Activated CD8-positive, alpha-beta memory T cell treated with anti-CD3 and anti-CD28 coated beads, Interleukin-2, amount 50 U/mL, for 24 hours (primary cell): ENCODE data around the gene STIM2.
"Not testable (repeated sequence)": the region's sequence is repeated elsewhere in the genome, so short reads cannot be mapped to it uniquely, and the experiment has no call there.

ENCODE experiments used
- DNase-seq: peaks from one replicate; pipeline ENCODE4 v3.0.0-alpha.2; 2020; ENCODE audit errors: extremely low read depth

STIM2 gene

GRCh38 chr4:26953366-26953765 lies 92.7 kb downstream of the STIM2 start:
- DNase-seq, result no peak

- DNase-seq, result no peak
Measured at GRCh38 chr4:26953770-26954423, 93.3 kb downstream of the STIM2 start.

- DNase-seq, result no peak
Measured at GRCh38 chr4:26955241-26955640, 94.6 kb downstream of the STIM2 start.

GRCh38 chr4:26958925-26959653 lies 98.4 kb downstream of the STIM2 start:
- no peak for DNase-seq

- DNase-seq, result no peak
Measured at GRCh38 chr4:26959654-26960047, 99.0 kb downstream of the STIM2 start.

- DNase-seq, result no peak
Measured at GRCh38 chr4:26962720-26963119, 102.1 kb downstream of the STIM2 start.

GRCh38 chr4:26964512-26964911 lies 103.9 kb downstream of the STIM2 start:
- DNase-seq, result no peak

GRCh38 chr4:26964994-26965393 lies 104.4 kb downstream of the STIM2 start:
- no peak for DNase-seq

- not testable (repeated sequence) for DNase-seq
Measured at GRCh38 chr4:26975464-26976181, 115.0 kb downstream of the STIM2 start.

GRCh38 chr4:26978387-26979053 lies 117.9 kb downstream of the STIM2 start:
- no peak for DNase-seq

GRCh38 chr4:26984896-26985295 lies 124.3 kb downstream of the STIM2 start:
- DNase-seq, result no peak

- DNase-seq, result no peak
Measured at GRCh38 chr4:26985873-26986272, 125.2 kb downstream of the STIM2 start.

GRCh38 chr4:26987191-26987590 lies 126.5 kb downstream of the STIM2 start:
- no peak for DNase-seq

- no peak for DNase-seq
Measured at GRCh38 chr4:26991057-26991456, 130.4 kb downstream of the STIM2 start.

GRCh38 chr4:26992657-26993361 lies 132.2 kb downstream of the STIM2 start:
- no peak for DNase-seq

GRCh38 chr4:26993539-26993938 lies 132.9 kb downstream of the STIM2 start:
- DNase-seq, result no peak

- DNase-seq, result no peak
Measured at GRCh38 chr4:26993967-26994366, 133.3 kb downstream of the STIM2 start.

GRCh38 chr4:26995316-26995715 lies 134.7 kb downstream of the STIM2 start:
- no peak for DNase-seq

- DNase-seq, result no peak
Measured at GRCh38 chr4:26996745-26997144, 136.1 kb downstream of the STIM2 start.

GRCh38 chr4:26999689-27000088 lies 139.0 kb downstream of the STIM2 start:
- DNase-seq, result no peak

GRCh38 chr4:27000122-27000521 lies 139.5 kb downstream of the STIM2 start:
- DNase-seq, result no peak

GRCh38 chr4:27000820-27001219 lies 140.2 kb downstream of the STIM2 start:
- DNase-seq, result no peak
